Stimulated activated CD8-positive, alpha-beta memory T cell treated with anti-CD3 and anti-CD28 coated beads, Interleukin-15, amount 100 ng/mL, for 4 hours (primary cell): ENCODE measurements around the gene OSBPL6.
"Not testable (repeated sequence)": the region's sequence is repeated elsewhere in the genome, so short reads cannot be mapped to it uniquely, and the experiment has no call there.

Experiments used
- DNase-seq, 2 donors: peaks; one replicate each; pipeline ENCODE4 v3.0.0-alpha.2; 2020; ENCODE audit warnings: low read depth in 2 of 2

The OSBPL6 gene

DNA sequence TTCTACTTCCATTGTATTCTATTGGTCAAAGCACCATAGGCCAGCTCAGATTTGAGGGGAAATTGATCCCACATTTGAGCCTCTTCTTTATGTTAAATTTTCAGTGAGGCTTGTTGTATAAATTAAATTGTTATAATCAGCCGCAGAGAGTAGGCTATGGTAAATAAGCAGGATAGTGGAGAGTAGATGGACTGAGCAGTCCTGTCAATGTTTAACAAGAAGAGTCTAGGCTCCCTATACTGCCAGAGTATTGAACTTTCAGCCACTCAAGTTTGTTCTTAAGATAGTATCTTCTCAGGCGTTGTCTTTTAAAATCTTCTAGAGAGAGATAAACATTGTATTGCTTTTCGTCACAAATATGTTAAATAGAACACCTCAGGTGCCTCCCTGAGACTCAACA lies 155.7 kb downstream of the OSBPL6 start:
- no peak for DNase-seq

DNA sequence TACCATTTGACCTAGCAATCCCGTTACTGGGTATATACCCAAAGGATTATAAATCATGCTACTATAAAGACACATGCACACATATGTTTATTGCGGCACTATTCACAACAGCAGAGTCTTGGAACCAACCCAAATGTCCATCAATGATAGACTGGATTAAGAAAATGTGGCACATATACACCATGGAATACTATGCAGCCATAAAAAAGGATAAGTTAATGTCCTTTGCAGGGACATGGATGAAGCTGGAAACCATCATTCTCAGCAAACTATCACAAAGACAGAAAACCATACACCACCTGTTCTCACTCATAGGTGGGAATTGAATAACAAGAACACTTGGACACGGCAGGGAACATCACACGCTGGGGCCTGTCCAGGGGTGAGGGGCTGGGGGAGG lies 163.4 kb downstream of the OSBPL6 start:
- not testable (repeated sequence) for DNase-seq

DNA sequence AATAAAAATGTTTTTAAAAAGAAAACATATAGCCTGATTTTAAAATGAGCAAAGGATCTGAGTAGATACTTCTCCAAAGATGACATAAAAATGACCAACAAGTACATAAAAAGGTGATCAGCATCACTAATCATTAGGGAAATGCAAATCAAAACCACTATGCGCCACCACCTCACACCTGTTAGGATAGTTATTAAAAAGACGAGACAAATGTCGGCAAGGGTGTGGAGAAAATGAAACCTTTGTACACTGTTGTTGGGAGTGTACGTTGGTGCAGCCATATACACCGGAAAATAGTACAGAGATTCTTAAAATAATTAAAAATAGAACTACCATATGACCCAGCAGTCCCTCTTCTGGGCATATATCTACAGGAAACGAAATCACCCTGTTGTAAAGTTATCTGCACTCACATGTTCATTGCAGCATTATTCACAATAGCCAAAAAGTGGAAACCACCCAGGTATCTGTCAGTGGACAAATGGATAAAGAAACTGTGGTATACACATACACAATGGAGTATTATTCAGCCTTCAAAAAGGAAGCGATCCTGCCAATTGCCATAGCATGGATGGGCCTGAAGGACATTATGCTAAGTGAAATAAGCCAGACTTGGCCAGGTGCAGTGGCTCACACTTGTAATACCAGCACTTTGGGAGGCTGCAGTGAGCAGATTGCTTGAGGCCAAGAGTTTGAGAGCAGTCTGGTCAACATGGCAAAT lies 165.0 kb downstream of the OSBPL6 start:
- no peak for DNase-seq

DNA sequence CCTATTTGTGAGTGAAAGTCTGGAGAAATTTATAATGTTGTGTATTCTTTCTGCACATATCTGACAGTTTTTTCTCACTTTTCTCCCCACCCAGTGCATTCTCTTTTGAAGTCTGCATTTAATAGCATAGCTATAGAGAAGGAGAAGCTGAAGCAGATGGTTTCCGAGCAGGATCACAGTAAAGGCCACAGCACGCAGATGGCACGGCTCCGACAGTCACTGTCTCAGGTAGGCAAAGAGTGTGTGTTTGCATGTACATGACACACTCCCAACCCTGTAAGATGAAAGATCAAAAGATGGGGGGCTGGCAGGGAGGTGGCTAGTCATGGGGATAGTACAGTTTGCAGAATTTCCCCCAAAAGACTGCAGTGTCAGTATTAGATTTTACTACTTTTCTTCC lies 167.3 kb downstream of the OSBPL6 start:
- DNase-seq, result no peak

DNA sequence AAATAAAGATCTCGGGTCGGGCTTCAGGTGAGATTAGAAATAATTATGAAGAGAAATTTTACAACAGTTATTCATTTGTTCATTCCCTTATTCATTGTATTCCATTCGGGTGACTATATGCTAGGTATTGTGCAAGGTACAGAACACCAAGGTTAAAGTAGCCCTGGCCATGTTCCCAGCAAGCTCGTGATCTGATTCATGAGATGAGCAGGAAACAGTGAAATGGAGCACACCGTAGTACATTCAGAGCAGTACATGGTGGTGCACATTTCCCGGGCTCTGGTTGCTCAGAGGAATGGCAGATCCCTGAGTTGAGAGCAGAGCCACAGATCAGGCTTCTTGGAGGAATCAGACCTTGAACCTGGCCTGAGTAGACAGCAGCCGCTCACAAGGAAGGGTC lies 168.9 kb downstream of the OSBPL6 start:
- no peak for DNase-seq

DNA sequence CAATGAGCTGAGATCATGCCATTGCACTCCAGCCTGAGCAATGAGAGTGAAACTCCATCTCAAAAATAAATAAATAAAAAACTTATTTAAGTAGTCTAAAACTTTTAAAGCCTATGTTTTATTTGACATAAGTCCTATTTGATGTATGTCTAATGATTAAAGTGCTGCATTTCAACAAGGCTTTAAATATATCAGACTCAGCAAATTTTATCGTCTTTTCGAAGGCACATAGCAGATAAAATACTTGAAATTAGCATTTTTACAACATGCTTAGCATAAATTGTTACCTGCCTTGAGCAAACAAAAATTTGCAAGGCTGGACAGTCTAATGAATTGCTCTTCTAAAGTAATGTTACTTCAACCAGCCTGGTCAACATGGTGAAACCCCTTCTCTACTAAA lies 170.8 kb downstream of the OSBPL6 start:
- no peak for DNase-seq

DNA sequence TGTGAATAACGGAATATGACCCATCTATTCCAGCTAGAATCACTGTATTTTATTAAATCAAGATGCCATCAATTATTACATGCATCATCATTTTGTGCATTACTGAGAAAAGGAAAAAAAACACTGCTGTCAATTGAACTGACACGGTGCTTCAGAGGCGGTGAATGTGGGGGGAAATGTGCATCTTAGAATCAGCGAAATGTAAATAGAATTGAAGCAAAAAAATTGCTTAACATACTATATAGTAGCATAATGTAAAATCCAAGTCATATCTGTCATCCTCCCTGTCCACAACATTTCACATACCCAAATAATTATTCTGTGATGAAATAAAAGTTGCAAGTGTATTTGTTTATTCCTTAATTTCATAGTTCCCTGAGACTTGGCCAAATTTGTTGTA lies 172.1 kb downstream of the OSBPL6 start:
- no peak for DNase-seq

DNA sequence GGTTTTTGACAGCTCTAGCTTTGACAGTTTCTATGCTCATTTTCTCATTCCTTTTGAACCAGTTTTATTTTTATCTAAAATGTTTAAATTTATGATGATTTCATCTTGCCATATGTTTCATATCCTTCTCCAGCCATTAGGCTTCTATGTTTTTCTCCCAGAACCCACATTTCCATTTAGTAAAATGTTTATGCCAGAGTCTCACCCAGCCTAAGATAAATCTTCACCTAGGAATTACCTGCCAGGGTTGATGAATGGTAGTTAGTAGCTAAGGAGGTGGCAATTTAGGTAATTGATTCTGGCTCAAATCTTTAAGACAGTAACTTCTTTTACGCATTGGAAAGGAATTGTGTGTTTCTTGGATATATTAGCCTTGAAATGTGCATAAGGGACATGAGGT lies 173.0 kb downstream of the OSBPL6 start:
- DNase-seq, result no peak

DNA sequence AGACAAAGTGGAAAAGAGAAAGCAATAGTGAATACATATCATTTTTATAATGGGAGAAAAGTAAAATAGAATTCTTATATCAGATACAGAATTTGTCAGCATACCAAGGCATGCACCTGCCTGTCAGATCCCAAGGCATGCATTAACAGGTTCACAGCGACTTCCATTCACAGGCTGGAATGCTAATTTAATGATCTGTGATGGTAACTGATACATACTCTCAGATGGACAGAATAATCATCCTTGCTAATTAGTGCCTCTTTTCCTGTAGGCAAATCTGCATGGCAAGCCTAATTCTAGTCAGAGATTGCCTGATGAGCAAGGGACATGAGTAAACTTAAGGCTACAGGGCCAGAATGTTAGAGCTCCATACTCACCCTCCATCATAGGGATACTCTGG lies 180.6 kb downstream of the OSBPL6 start:
- no peak for DNase-seq

DNA sequence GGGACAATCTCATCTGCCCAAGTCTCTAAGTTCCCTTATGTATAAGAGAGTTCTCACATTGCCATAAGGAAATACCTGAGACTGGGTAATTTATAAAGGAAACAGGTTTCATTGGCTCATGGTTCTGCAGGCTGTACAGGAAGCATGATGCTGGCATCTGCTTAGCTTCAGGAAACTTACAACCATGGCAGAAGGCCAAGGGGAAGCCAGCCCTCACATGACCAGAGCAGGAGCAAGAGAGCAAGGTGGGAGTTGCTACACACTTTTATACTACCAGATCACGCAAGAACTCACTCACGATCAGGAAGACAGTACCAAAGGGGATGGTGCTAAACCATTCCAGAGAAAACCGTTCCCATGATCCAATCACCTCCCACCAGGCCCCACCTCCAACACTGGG lies 182.7 kb downstream of the OSBPL6 start:
- DNase-seq, result no peak

DNA sequence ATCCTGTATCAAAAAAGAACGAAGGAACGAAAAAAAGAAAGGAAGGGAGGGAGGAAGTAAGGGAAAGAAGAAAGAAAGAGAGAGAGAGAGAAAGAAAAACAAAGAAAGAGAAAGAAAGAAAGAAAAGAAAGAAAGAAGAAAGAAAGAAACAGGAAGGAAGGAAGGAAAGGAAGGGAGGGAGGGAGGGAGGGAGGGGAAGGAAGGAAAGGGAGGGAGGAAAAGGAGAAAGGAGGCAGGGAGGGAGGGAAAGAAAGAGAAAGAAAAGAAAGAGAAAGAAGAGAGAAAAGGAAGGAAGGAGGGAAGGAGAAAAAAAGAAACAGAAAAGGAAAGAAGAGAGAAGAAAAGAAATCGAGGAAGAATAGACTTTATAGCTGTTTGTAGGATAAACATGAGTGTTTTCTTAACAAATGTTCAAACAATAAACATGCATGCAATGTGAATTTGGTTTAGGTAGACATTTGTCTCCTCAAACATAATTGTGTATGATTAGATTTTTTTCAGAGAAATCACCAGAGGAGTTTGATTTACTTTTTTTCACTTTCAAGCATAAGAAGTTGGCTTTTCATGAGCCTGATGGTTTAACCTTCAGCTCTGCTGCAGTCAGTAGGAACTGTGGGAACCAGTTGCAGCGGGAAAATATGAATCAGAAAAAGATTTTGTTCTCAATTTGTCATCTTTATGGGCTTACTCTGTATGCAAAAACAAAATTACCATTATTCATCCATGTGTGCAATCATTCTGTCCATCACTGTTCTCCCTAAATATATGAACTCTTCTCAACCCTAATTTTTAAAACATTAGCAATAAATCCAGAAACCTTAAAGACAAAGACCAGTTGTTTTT lies 185.1 kb downstream of the OSBPL6 start:
- DNase-seq, result no peak

DNA sequence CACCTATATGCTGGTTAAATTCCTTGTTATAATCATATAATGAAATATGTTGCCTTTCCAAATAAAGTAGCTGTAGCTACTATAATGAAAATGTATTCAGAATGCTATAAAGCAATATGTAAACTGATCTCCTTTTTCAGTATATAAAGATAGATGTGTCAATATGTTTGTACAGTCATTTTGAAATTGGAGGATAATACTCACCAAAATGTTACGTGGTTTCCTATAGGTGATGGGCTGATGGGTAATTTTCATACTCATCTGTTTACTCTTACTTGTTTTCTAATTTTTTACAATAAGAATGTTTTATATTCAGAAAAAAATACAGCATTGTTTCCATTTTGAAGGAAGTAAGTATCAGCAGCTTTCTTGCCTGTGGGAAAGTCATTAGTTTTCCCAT lies 186.5 kb downstream of the OSBPL6 start:
- no peak for DNase-seq

DNA sequence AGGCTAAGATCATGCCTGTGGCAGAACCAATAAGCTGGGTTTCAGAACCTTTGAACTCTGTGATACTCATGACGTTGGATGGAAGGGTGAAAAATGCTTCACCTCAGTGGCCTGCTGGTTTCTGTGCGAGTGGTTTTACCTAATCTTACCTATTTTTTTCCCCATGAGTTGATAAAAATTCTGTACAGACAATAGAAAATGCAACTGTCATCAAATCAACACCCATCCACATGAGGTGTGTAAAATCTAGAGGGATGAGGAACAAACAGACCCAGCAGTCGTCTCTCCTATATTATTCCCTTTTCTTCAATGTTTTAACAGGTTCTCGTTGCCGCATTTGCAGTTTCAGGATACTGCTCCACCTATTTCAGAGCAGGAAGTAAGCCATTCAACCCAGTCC lies 189.4 kb downstream of the OSBPL6 start:
- no peak for DNase-seq

DNA sequence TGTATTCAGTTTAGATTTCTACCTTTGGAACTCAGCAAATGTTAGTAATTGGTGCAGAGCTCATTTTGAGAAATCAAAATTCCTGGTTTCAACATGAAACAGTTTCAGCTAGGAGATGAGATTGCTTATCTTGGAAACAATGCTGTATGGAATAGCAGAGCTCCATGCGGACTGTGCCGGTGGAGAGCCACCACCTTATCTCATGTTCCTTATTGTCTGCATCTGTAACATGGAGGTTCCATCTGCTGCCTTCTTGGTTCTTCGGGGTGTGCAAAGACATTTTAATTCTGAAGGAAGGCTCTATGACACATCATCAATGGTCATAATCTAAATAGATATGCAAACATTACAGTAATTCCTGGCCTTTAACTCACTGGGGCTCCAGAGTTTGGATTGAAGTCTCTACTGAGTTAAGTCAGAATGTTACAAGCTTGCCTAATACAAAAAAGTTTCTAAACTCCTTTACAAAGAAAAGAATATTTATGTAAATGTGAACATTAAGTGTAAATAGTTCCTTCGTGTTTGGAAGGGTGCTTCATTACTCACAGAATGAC lies 191.4 kb downstream of the OSBPL6 start:
- no peak for DNase-seq

DNA sequence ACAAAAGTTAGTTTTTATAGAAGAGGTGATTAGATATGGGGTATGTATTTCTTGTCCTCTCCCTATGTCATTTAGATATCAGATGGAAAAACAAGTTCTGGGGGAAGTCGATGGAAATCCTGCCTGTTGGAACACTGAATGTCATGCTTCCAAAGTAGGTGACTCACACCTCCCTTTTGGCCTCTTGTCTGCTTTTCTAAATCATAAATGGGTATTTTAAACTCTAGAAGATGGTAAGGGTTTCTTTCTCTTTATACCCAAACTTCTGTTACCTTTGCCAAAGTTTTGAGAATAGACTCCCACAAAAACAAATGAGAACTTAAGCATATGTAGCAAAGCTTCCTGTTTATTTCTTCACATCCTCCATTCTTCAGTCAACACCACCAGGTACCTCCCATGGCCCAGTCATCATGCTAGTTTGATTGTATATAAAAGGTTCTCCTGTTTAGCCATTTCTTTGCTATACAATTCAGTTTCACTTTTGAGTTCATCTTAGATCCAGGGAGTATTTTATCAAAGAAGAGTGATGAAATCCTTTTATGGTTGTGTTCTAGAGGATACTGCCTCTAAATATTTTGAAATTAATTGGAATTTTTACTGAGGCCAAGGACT lies 192.8 kb downstream of the OSBPL6 start:
- DNase-seq, result no peak

DNA sequence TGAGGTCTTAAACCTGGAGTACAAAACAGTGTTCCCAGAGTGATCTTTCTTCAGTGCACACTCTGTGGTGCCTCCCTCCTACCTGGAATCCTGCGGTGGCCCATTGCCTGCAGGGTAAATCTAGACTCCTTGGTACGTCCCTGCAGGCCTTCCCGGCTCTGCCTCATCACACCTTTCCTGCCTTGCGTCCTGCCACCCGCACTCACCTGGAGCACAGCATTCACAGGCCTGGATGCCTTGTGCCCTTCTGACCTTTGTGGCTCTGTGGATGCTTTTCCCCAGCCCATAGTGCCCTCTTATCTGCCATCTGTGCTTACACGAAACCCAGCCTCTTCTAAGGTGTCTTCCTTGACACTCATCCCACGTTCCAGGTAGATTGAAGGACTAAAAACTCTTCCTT lies 194.0 kb downstream of the OSBPL6 start:
- DNase-seq, result no peak

DNA sequence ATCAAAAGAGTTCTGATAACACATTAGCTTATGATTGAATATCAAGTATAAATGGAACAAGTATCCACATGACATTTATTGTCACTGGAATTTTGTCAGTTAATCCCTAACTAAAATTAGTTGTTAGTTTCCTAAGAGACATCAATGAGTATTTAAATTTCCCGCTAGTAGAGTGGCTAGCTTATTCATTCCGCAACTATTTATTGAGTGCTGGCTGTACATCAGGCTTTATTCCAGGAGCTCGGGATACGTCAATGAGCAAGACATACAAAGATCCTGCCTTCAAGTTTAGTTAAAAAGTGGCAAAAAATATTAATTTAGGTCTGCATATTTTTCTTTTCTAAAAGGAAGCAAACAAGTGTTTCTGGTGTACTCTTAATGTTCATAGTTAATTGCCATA lies 197.4 kb downstream of the OSBPL6 start:
- no peak for DNase-seq

DNA sequence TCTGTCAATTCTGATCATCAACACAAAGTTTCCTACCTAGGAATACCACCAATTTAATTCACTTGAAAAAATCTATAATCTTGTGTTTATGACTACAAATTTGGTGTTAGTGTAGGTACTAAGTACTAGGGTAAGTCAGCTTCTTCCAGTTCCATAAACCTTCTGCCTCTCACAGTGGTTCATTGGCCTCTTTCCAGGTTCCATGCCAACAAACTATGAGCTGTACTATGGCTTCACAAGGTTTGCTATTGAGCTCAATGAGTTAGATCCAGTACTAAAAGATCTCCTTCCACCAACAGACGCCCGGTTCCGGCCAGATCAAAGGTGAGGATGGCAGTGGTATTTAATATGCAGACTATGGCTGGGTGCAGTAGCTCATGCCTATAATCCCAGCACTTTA lies 197.9 kb downstream of the OSBPL6 start:
- no peak for DNase-seq

DNA sequence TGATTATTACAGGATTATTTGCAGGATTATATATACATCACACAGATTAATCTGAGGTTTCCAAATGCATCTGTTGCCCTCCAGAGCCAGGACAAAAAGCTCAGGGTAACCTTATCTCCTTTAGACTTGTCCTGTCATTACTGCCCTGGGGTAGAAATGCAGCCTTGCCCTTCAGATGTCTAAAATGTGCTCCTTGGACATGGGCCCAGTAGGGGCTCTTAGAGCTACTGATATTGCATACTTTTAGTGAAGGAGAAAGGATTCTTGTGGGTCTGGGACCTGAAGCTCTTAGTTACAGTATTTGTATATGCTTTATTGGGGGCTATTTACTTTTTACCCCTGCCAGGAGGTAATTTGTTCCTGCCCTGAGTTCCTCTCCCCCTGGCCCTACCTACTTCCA lies 200.5 kb downstream of the OSBPL6 start:
- no peak for DNase-seq

DNA sequence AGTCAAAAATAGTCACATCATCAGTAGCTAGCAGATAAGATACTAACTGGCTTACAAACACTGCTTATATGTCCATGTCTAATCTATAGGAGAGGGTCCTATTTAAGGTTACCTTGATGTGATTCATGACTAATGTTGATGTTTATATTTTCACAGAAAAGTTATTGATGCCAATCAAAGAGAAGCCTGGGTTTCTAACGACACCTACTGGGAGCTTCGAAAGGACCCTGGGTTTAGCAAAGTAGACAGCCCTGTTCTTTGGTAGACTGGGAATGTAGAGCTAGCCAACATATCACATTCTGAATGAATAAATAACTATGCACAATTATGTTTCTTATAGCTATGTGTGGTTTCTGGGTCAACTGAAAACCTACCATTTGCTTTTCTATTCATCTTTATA lies 201.0 kb downstream of the OSBPL6 start:
- no peak for DNase-seq

DNA sequence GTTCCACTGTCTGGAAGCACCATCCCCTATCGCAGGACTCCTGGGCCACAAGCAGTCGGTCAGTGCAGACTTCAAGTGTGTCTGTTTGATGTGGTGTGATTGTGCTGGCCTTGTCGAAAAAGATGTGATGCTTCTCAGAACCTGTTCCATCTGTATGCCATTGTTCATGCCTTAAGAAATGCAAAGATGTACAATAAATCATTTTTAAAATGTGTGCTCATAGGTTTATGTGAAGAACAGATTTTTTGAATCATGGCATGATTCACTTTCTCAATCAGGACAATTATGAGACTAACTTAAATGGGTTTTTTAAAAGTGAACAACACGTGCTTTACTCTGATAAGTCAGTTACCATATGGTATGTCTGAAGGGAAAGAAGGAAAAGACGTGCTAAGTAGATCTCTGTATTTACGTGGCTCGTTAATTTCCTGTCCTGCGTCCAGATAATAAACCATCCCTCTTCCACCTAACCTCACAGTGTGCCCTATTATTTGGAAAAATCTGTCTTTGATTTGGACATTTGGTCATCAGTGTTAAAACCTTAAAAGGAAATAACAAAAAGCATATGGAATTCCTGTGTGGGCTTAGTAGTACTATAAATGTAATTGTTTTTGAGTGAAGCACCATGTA lies 201.7 kb downstream of the OSBPL6 start:
- no peak for DNase-seq

DNA sequence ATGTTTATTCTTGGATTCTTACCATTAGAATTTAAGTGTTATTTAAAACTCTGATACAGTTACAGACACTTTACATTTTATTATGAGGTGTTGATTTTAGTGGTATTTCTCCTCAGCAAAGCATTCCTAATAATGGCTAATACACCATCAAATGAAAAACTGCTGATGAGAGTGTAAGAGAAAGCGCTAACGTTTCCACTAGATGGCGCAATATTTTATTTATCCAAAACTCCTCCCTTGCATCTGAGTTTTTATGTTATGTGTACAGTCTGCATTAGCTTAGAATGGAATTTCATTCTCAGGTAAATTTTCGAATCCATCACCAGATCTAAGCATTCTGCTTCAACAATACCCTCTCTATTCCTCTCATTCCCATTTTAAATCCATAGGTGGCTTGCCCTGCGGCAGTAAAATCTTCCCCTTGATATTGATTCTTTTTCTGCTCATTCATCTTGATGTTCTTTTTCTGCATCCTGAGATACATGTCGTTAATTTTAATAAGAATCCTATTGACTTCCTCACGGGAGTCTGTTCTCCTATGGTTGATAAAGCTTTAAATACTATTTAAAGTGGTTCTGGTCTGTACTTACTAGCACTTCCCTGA lies 202.8 kb downstream of the OSBPL6 start:
- no peak for DNase-seq
